ENCODE measurements around the gene ESPN. TPM values are rescaled to one million over a fixed set of nuclear protein-coding genes. Genes with fewer than 3 reads are reported as not detected.
"Not testable (repeated sequence)": the region's sequence is repeated elsewhere in the genome, so short reads cannot be mapped to it uniquely, and the experiment has no call there.

Gene ESPN
- total RNA-seq, 1 donor from 2014 or later, result 25.7 TPM

- Mint-ChIP-seq H3K4me3 (ENCODE audit: unreplicated experiment) (peak overlapping the region; percentile 79), H3K36me3 (ENCODE audit: unreplicated experiment) (no peaks in the 10 kb centered on the region), H3K4me1 (ENCODE audit: low read depth, unreplicated experiment) (peaks cover 16% of the 10 kb centered on the region), H3K9me3 (ENCODE audit: unreplicated experiment) (peaks cover 1% of the 10 kb centered on the region), H3K27me3 (ENCODE audit: unreplicated experiment) (peaks cover 3% of the 10 kb centered on the region), H3K27ac (ENCODE audit: unreplicated experiment) (no peak overlapping the region)
- peak; percentile 85 for DNase-seq
- peak; percentile 98 for TF ChIP-seq CTCF (IDR thresholded peaks at IDR 0.05; ENCODE audit: partially characterized antibody, unreplicated experiment)
These were observed 65.2 kb downstream of the ESPN start for GRCh38 chr1:6489799-6490180.

GRCh38 chr1:6490181-6491080 is 65.9 kb downstream of the ESPN start:
- Mint-ChIP-seq H3K36me3 (ENCODE audit: unreplicated experiment) (no peaks in the 10 kb centered on the region), H3K27me3 (ENCODE audit: unreplicated experiment) (peaks cover 3% of the 10 kb centered on the region), H3K27ac (ENCODE audit: unreplicated experiment) (no peak overlapping the region), H3K9me3 (ENCODE audit: unreplicated experiment) (peaks cover 1% of the 10 kb centered on the region), H3K4me3 (ENCODE audit: unreplicated experiment) (peak overlapping the region; percentile 79), H3K4me1 (ENCODE audit: low read depth, unreplicated experiment) (peaks cover 16% of the 10 kb centered on the region)
- peak; percentile 56 for TF ChIP-seq CTCF (IDR thresholded peaks at IDR 0.05; ENCODE audit: partially characterized antibody, unreplicated experiment)
- peak; percentile 83 for DNase-seq

- H3K27me3 Mint-ChIP-seq (ENCODE audit: unreplicated experiment), result peaks cover 3% of the 10 kb centered on the region
- H3K4me3 Mint-ChIP-seq (ENCODE audit: unreplicated experiment), result peak overlapping the region; percentile 78
- peaks cover 21% of the 10 kb centered on the region for H3K4me1 Mint-ChIP-seq (ENCODE audit: low read depth, unreplicated experiment)
- no peak for DNase-seq
- TF ChIP-seq CTCF (IDR thresholded peaks at IDR 0.05; ENCODE audit: partially characterized antibody, unreplicated experiment), result no peak
- no peaks in the 10 kb centered on the region for H3K36me3 Mint-ChIP-seq (ENCODE audit: unreplicated experiment)
- peaks cover 1% of the 10 kb centered on the region for H3K9me3 Mint-ChIP-seq (ENCODE audit: unreplicated experiment)
- H3K27ac Mint-ChIP-seq (ENCODE audit: unreplicated experiment), result no peak overlapping the region
These were observed 66.5 kb downstream of the ESPN start for GRCh38 chr1:6491081-6491449.

GRCh38 chr1:6491480-6491962 is 66.9 kb downstream of the ESPN start, which contains the start of gene PLEKHG5:
Gene PLEKHG5, minus strand, starts transcription at chr1:6491667. Its CDS starts 14,096 bp downstream, at chr1:6477571.
- peaks cover 1% of the 10 kb centered on the region for H3K9me3 Mint-ChIP-seq (ENCODE audit: unreplicated experiment)
- TF ChIP-seq CTCF (IDR thresholded peaks at IDR 0.05; ENCODE audit: partially characterized antibody, unreplicated experiment), result no peak
- peak within 1 kb of the TSS; percentile 78 for H3K4me3 Mint-ChIP-seq (ENCODE audit: unreplicated experiment)
- H3K4me1 Mint-ChIP-seq (ENCODE audit: low read depth, unreplicated experiment), result peaks cover 18% of the 10 kb centered on the region
- no peak within 1 kb of the TSS for H3K27ac Mint-ChIP-seq (ENCODE audit: unreplicated experiment)
- DNase-seq, result no peak
- no peaks in the 10 kb centered on the region for H3K27me3 Mint-ChIP-seq (ENCODE audit: unreplicated experiment)
- no peaks in the 10 kb centered on the region for H3K36me3 Mint-ChIP-seq (ENCODE audit: unreplicated experiment)

- no peak overlapping the region for H3K27ac Mint-ChIP-seq (ENCODE audit: unreplicated experiment)
- peaks cover 17% of the 10 kb centered on the region for H3K4me1 Mint-ChIP-seq (ENCODE audit: low read depth, unreplicated experiment)
- DNase-seq, result no peak
- H3K27me3 Mint-ChIP-seq (ENCODE audit: unreplicated experiment), result no peaks in the 10 kb centered on the region
- peak overlapping the region; percentile 78 for H3K4me3 Mint-ChIP-seq (ENCODE audit: unreplicated experiment)
- TF ChIP-seq CTCF (IDR thresholded peaks at IDR 0.05; ENCODE audit: partially characterized antibody, unreplicated experiment), result no peak
- H3K9me3 Mint-ChIP-seq (ENCODE audit: unreplicated experiment), result peaks cover 1% of the 10 kb centered on the region
- H3K36me3 Mint-ChIP-seq (ENCODE audit: unreplicated experiment), result no peaks in the 10 kb centered on the region
These were observed 67.4 kb downstream of the ESPN start for GRCh38 chr1:6491966-6492365.

GRCh38 chr1:6493834-6494223 is 69.3 kb downstream of the ESPN start:
- not testable (repeated sequence) for H3K4me3 Mint-ChIP-seq (ENCODE audit: unreplicated experiment); H3K27ac Mint-ChIP-seq (ENCODE audit: unreplicated experiment); H3K27me3 Mint-ChIP-seq (ENCODE audit: unreplicated experiment)

More at GRCh38 chr1:6493834-6494223, 69.3 kb downstream of the ESPN start:
- H3K36me3 Mint-ChIP-seq (ENCODE audit: unreplicated experiment); DNase-seq; H3K9me3 Mint-ChIP-seq (ENCODE audit: unreplicated experiment): not testable (repeated sequence)
- H3K4me1 Mint-ChIP-seq (ENCODE audit: low read depth, unreplicated experiment), result peaks cover 20% of the 10 kb centered on the region

Measured in glutamatergic neuron (in vitro differentiated cells).